ENCODE results near the gene KLHL25. TPM values are rescaled to one million over a fixed set of nuclear protein-coding genes. Genes with fewer than 3 reads are reported as not detected.

The KLHL25 gene
- total RNA-seq, 1 donor from 2014 or later: 2.0 TPM

DNA sequence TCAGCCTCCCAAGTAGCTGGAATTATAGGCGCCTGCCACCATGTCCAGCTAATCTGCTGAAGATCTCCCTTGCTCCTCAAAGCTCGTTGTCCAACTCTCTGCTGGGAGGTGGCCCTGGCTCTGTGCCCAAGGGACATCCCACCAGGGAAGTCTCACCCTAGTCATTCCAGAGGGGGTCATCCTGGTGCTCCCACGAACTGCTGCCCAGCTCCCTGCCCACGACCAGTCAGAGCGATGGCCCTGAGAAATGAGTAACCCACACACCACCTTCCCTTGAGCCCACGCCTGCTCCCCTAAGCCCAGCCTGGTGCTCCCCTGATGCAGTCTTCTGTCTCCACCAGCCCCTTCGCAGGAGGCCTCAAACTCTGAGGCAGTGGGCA is 5.2 kb downstream of the KLHL25 start:
- ATAC-seq (ENCODE audit: low read depth): no peak
- Mint-ChIP-seq H3K4me1 (peaks cover 24% of the 10 kb centered on the region), H3K9me3 (no peaks in the 10 kb centered on the region), H3K27ac (no peak overlapping the region), H3K4me3 (no peak overlapping the region), H3K27me3 (no peaks in the 10 kb centered on the region), H3K36me3 (ENCODE audit: low read depth) (no peaks in the 10 kb centered on the region)
- ChIA-PET CTCF (no interaction called here), POLR2A (interaction anchor here (0.9 kb wide), 1 partner anchor 10 kb away, joined by 3 read pairs; no protein-coding TSS in a partner anchor)
- no peak for TF ChIP-seq CTCF (IDR thresholded peaks at IDR 0.05)
- intact Hi-C loops (cut with micrococcal nuclease): no loop called here
- DNase-seq: no peak

- ATAC-seq (ENCODE audit: low read depth) (no peak), DNase-seq (no peak)
- Mint-ChIP-seq H3K4me3 (no peak overlapping the region), H3K27me3 (no peaks in the 10 kb centered on the region), H3K36me3 (ENCODE audit: low read depth) (no peaks in the 10 kb centered on the region), H3K4me1 (peaks cover 22% of the 10 kb centered on the region), H3K27ac (no peak overlapping the region), H3K9me3 (no peaks in the 10 kb centered on the region)
- POLR2A ChIA-PET: interaction anchor here (0.9 kb wide), 1 partner anchor 10 kb away, joined by 3 read pairs; no protein-coding TSS in a partner anchor
- intact Hi-C loops (cut with micrococcal nuclease): no loop called here
- CTCF ChIA-PET: no interaction called here
- TF ChIP-seq CTCF (IDR thresholded peaks at IDR 0.05): no peak
Observed at GRCh38 chr15:85788771-85789495, 5.8 kb downstream of the KLHL25 start.

GRCh38 chr15:85786781-85787114 is 8.0 kb downstream of the KLHL25 start:
- ATAC-seq (ENCODE audit: low read depth): no peak
- TF ChIP-seq CTCF (IDR thresholded peaks at IDR 0.05): no peak
- H3K9me3 Mint-ChIP-seq: no peaks in the 10 kb centered on the region
- no peak for DNase-seq
- H3K4me1 Mint-ChIP-seq: peaks cover 13% of the 10 kb centered on the region
- no peaks in the 10 kb centered on the region for H3K36me3 Mint-ChIP-seq (ENCODE audit: low read depth)
- H3K27ac Mint-ChIP-seq: no peak overlapping the region
- CTCF ChIA-PET: no interaction called here
- POLR2A ChIA-PET: no interaction called here
- intact Hi-C loops (cut with micrococcal nuclease): no loop called here
- H3K27me3 Mint-ChIP-seq: no peaks in the 10 kb centered on the region
- H3K4me3 Mint-ChIP-seq: no peak overlapping the region

GRCh38 chr15:85785887-85786780 is 8.6 kb downstream of the KLHL25 start:
- no peaks in the 10 kb centered on the region for H3K27me3 Mint-ChIP-seq
- CTCF ChIA-PET: no interaction called here
- no peak overlapping the region for H3K4me3 Mint-ChIP-seq
- DNase-seq: no peak
- POLR2A ChIA-PET: no interaction called here
- ATAC-seq (ENCODE audit: low read depth): no peak
- H3K4me1 Mint-ChIP-seq: peaks cover 13% of the 10 kb centered on the region
- H3K9me3 Mint-ChIP-seq: no peaks in the 10 kb centered on the region
- TF ChIP-seq CTCF (IDR thresholded peaks at IDR 0.05): no peak
- no peak overlapping the region for H3K27ac Mint-ChIP-seq
- intact Hi-C loops (cut with micrococcal nuclease): no loop called here
- H3K36me3 Mint-ChIP-seq (ENCODE audit: low read depth): no peaks in the 10 kb centered on the region

GRCh38 chr15:85782064-85782463 is 12.7 kb downstream of the KLHL25 start:
- POLR2A ChIA-PET: no interaction called here
- no peak overlapping the region for H3K27ac Mint-ChIP-seq

More at GRCh38 chr15:85782064-85782463, 12.7 kb downstream of the KLHL25 start:
- no peak overlapping the region for H3K4me3 Mint-ChIP-seq
- no peaks in the 10 kb centered on the region for H3K36me3 Mint-ChIP-seq (ENCODE audit: low read depth)
- CTCF ChIA-PET: no interaction called here
- DNase-seq (no peak), ATAC-seq (ENCODE audit: low read depth) (no peak)
- peaks cover 13% of the 10 kb centered on the region for H3K4me1 Mint-ChIP-seq
- H3K9me3 Mint-ChIP-seq: no peaks in the 10 kb centered on the region
- no peaks in the 10 kb centered on the region for H3K27me3 Mint-ChIP-seq
- intact Hi-C loops (cut with micrococcal nuclease): no loop called here
- TF ChIP-seq CTCF (IDR thresholded peaks at IDR 0.05): no peak

All from activated B cell treated with CpG ODN at 0.5 μM for 24 hours (primary cell).